ENCODE measurements around the gene CYTIP. TPM values are rescaled to one million over a fixed set of nuclear protein-coding genes. Genes with fewer than 3 reads are reported as not detected.

CYTIP gene
- polyA plus RNA-seq, 1 donor from 2014 or later = not detected

DNA sequence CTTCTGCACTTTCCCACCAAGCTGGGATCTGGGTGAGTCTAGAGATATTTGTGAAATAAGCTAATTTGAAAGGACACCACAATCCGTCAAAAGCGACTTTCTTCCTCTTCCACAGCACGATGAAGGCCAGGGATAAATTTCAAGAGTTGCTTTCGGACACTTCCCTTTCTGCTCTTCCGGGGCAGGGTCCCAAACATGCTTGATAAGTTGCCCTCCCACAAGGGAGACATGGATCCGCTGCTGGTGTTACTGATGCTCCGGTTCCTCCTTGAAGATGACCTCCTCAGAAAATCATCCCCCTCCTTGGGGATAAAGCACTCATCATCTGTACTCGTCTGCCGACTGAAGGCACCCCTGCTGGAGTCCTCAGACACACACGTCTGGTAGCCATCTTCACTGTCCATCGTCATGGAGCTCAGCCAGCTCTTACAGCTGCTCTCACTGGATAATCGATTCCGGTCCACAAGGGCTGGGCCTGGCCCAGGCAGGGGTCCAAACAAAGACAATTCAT is 28.2 kb downstream of the CYTIP start:
- H3K79me2 ChIP-seq (replicated peaks; ENCODE audit: insufficient read depth, low read length) = no peaks in the 10 kb centered on the region
- H3K9me3 ChIP-seq (ENCODE audit: low read length) = no peaks in the 10 kb centered on the region
- no peak overlapping the region for H2AFZ ChIP-seq (ENCODE audit: low read depth, low read length)
- no peaks in the 10 kb centered on the region for H4K20me1 ChIP-seq (ENCODE audit: insufficient read depth)
- TF ChIP-seq EP300 (conservative IDR thresholded peaks at IDR 0.05; ENCODE audit: poor library complexity, severe bottlenecking) (no peak), RAD21 (conservative IDR thresholded peaks at IDR 0.05) (no peak), SMC3 (conservative IDR thresholded peaks at IDR 0.05; ENCODE audit: poor library complexity) (no peak), POLR2AphosphoS5 (IDR thresholded peaks at IDR 0.05) (no peak), MXI1 (conservative IDR thresholded peaks at IDR 0.05; ENCODE audit: poor library complexity, severe bottlenecking) (no peak), TAF1 (IDR thresholded peaks at IDR 0.05; ENCODE audit: low read depth) (no peak), EZH2 (IDR thresholded peaks at IDR 0.05; ENCODE audit: borderline replicate concordance, insufficient read depth, low read length, poor library complexity, severe bottlenecking) (no peak)
- TF ChIP-seq, protein P1, sequence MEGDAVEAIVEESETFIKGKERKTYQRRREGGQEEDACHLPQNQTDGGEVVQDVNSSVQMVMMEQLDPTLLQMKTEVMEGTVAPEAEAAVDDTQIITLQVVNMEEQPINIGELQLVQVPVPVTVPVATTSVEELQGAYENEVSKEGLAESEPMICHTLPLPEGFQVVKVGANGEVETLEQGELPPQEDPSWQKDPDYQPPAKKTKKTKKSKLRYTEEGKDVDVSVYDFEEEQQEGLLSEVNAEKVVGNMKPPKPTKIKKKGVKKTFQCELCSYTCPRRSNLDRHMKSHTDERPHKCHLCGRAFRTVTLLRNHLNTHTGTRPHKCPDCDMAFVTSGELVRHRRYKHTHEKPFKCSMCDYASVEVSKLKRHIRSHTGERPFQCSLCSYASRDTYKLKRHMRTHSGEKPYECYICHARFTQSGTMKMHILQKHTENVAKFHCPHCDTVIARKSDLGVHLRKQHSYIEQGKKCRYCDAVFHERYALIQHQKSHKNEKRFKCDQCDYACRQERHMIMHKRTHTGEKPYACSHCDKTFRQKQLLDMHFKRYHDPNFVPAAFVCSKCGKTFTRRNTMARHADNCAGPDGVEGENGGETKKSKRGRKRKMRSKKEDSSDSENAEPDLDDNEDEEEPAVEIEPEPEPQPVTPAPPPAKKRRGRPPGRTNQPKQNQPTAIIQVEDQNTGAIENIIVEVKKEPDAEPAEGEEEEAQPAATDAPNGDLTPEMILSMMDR (IDR thresholded peaks at IDR 0.05; ENCODE audit: poor library complexity, severe bottlenecking) = no peak
- TF ChIP-seq, protein P2, sequence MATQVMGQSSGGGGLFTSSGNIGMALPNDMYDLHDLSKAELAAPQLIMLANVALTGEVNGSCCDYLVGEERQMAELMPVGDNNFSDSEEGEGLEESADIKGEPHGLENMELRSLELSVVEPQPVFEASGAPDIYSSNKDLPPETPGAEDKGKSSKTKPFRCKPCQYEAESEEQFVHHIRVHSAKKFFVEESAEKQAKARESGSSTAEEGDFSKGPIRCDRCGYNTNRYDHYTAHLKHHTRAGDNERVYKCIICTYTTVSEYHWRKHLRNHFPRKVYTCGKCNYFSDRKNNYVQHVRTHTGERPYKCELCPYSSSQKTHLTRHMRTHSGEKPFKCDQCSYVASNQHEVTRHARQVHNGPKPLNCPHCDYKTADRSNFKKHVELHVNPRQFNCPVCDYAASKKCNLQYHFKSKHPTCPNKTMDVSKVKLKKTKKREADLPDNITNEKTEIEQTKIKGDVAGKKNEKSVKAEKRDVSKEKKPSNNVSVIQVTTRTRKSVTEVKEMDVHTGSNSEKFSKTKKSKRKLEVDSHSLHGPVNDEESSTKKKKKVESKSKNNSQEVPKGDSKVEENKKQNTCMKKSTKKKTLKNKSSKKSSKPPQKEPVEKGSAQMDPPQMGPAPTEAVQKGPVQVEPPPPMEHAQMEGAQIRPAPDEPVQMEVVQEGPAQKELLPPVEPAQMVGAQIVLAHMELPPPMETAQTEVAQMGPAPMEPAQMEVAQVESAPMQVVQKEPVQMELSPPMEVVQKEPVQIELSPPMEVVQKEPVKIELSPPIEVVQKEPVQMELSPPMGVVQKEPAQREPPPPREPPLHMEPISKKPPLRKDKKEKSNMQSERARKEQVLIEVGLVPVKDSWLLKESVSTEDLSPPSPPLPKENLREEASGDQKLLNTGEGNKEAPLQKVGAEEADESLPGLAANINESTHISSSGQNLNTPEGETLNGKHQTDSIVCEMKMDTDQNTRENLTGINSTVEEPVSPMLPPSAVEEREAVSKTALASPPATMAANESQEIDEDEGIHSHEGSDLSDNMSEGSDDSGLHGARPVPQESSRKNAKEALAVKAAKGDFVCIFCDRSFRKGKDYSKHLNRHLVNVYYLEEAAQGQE (IDR thresholded peaks at IDR 0.05; ENCODE audit: borderline replicate concordance) = no peak
- no peak overlapping the region for H3K9ac ChIP-seq (ENCODE audit: low read length)
- no peaks in the 10 kb centered on the region for H3F3A ChIP-seq (ENCODE audit: insufficient read depth, low read length, poor library complexity, severe bottlenecking)
- no peaks in the 10 kb centered on the region for H3K9me2 ChIP-seq (ENCODE audit: insufficient read depth, low read length)
- no peak overlapping the region for H3K27ac ChIP-seq (ENCODE audit: low read length)
- H3K27me3 ChIP-seq (ENCODE audit: insufficient read depth, low read depth, low read length) = no peaks in the 10 kb centered on the region
- no peak overlapping the region for H3K4me2 ChIP-seq (ENCODE audit: low read length)
- no peaks in the 10 kb centered on the region for H3K36me3 ChIP-seq (ENCODE audit: insufficient read depth, low read length)
- no peak overlapping the region for H3K4me3 ChIP-seq (ENCODE audit: low read length)

DNA sequence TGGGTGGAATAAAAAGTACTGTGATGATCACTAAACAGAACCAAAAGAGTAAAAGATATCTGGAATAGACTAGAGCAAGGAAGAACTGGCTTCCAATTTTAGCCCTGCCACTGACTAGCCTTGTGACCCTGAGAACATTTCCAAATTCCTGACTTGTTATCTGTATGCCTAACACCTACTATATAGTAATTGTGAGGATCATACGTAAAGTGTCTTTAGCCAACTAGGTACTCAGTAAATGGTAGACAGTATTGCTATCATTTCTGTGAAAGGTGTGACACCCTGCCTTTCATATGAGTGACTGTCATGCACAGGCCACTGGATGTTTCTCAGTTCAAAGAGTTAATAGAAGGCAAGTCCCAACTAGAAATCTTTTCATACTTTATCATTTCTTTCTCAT is 29.8 kb downstream of the CYTIP start:
- no peak overlapping the region for H3K9ac ChIP-seq (ENCODE audit: low read length)
- H4K20me1 ChIP-seq (ENCODE audit: insufficient read depth) = no peaks in the 10 kb centered on the region
- H3K27ac ChIP-seq (ENCODE audit: low read length) = no peak overlapping the region
- H3K9me2 ChIP-seq (ENCODE audit: insufficient read depth, low read length) = no peaks in the 10 kb centered on the region
- H3K4me3 ChIP-seq (ENCODE audit: low read length) = no peak overlapping the region
- no peak overlapping the region for H2AFZ ChIP-seq (ENCODE audit: low read depth, low read length)
- TF ChIP-seq POLR2AphosphoS5 (IDR thresholded peaks at IDR 0.05) (no peak), TAF1 (IDR thresholded peaks at IDR 0.05; ENCODE audit: low read depth) (no peak), SMC3 (conservative IDR thresholded peaks at IDR 0.05; ENCODE audit: poor library complexity) (no peak), EZH2 (IDR thresholded peaks at IDR 0.05; ENCODE audit: borderline replicate concordance, insufficient read depth, low read length, poor library complexity, severe bottlenecking) (no peak), RAD21 (conservative IDR thresholded peaks at IDR 0.05) (no peak), MXI1 (conservative IDR thresholded peaks at IDR 0.05; ENCODE audit: poor library complexity, severe bottlenecking) (no peak), EP300 (conservative IDR thresholded peaks at IDR 0.05; ENCODE audit: poor library complexity, severe bottlenecking) (no peak)
- TF ChIP-seq, protein P1 (IDR thresholded peaks at IDR 0.05; ENCODE audit: poor library complexity, severe bottlenecking) = no peak
- TF ChIP-seq, protein P2 (IDR thresholded peaks at IDR 0.05; ENCODE audit: borderline replicate concordance) = no peak
- H3K4me2 ChIP-seq (ENCODE audit: low read length) = no peak overlapping the region
- no peaks in the 10 kb centered on the region for H3K79me2 ChIP-seq (replicated peaks; ENCODE audit: insufficient read depth, low read length)
- no peaks in the 10 kb centered on the region for H3K36me3 ChIP-seq (ENCODE audit: insufficient read depth, low read length)
- no peaks in the 10 kb centered on the region for H3K9me3 ChIP-seq (ENCODE audit: low read length)
- H3K27me3 ChIP-seq (ENCODE audit: insufficient read depth, low read depth, low read length) = no peaks in the 10 kb centered on the region
- no peaks in the 10 kb centered on the region for H3F3A ChIP-seq (ENCODE audit: insufficient read depth, low read length, poor library complexity, severe bottlenecking)
